Hypothalamus (tissue), 51 donors: ENCODE data around the gene FHOD3.
"Not testable (repeated sequence)": the region's sequence is repeated elsewhere in the genome, so short reads cannot be mapped to it uniquely, and the experiment has no call there.

ENCODE experiments used
- DNase-seq, 51 donors: peaks; one replicate each; lab custom pipeline; 2025; lab: John Stamatoyannopoulos, UW

FHOD3 gene

GRCh38 chr18:36348331-36348730 lies 50.8 kb downstream of the FHOD3 start:
- no peak for DNase-seq

GRCh38 chr18:36348971-36349417 lies 51.5 kb downstream of the FHOD3 start:
- DNase-seq = no peak

DNA sequence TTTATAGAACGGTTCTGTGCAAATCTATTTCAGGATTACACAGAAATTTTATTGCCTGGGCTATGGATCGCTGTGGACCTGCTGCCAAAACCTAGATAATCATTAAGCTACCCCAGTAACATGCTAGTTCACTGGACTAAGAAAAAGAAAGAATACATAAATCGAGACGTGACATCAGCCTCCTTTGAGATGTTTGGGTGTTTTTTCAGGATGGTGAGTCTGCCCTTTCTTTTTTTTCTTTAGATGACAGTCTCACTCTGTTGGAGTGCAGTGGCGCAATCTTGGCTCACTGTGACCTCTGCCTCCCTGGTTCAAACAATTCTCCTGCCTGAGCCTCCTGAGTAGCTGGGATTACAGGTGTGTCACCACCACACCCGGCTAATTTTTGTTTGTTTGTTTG lies 52.0 kb downstream of the FHOD3 start:
- DNase-seq = no peak

DNA sequence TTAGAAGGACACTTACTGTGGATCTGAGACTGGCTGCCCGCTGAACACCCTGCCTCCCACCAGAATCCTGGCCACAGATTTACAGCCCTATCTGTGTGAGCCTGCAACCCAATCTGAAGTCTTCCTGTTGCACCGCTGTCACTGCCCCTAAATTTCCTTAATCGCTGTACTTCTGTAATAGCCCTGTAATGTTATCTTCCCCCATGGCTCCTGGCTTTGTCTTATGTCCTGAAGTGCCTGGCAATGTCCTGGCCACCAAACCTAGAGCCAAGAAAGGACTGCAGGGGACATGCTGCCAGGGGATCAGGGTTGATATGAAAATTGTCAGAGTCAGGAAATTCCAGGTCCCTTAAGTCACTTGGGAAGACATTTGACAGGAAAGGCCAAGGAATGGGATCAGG lies 52.7 kb downstream of the FHOD3 start:
- DNase-seq = no peak

GRCh38 chr18:36350839-36351469 lies 53.4 kb downstream of the FHOD3 start:
- no peak for DNase-seq

- peak in 5 of 51 donors; percentile 4 to 50 (median 12) for DNase-seq
Measured at GRCh38 chr18:36352384-36352783, 54.9 kb downstream of the FHOD3 start.

- peak in 1 of 51 donors; percentile 17 for DNase-seq
Measured at GRCh38 chr18:36354989-36355388, 57.5 kb downstream of the FHOD3 start.

DNA sequence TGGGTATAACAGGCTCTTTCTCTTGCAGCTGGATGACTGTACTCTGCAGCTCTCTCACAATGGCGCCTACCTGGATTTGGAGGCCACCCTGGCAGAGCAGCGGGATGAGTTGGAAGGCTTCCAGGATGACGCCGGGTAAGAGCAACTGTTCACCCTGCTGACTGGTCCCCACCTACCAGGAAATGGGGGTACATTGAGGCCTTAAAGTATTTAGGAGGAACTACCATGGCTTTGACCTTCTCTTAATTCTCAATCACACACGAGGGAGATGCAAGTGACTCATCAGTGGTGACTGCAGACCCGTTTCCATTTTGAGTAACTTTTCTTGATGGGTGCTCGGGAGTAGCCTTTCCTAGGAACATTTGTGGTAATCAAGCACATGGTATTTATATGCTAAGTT lies 58.0 kb downstream of the FHOD3 start:
- no peak for DNase-seq

- DNase-seq = not testable (repeated sequence)
Measured at GRCh38 chr18:36356741-36357140, 59.2 kb downstream of the FHOD3 start.

DNA sequence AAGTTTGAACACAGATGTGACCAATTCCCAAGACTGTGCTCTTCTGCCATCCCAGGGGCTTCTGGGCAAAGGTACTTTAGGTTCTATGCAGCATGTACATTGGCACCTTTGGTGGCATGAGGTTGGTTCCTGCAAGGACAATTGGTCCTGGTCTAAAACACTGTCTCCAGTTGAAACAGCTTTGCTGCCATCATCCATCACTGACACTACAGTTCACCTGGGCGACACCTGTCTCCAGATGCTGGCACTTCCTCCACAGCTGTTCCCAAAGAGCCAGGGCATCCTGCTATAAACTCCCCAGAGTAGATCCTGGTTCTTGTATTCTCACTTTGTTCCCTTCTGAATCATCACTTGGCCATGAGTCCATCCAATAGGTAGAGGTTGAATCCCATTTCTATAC lies 60.6 kb downstream of the FHOD3 start:
- DNase-seq = no peak

DNA sequence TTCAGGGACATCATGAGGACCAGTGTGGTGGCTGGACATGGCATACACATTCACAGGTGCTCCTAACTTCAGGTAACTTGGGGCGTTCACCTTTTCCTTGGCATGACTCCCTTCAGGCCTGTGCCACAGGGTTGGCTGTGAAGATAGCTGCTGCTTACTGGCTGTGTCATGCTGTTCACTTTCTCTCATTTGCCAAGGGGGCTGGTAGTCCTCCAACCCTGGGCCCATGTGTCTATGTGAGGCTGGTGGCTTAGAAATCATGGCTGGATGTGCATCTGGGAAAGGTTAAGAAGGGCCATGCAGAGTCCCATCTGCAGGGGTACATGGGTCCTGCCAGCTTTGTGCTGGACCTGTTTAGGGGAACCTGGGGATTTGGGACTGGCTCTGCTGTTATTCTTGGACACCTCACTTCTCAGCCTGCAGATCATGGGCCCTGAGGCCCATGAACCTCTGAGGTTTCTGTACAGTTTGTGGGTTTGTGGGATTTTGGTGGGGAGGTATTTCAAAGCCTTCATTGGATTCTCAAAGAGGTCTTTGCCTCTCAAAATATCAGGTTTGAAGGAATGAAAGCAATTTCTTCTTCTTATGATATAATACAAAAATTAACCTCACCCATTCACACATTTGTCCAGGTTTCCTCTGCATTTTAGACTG lies 62.9 kb downstream of the FHOD3 start:
- DNase-seq = no peak

DNA sequence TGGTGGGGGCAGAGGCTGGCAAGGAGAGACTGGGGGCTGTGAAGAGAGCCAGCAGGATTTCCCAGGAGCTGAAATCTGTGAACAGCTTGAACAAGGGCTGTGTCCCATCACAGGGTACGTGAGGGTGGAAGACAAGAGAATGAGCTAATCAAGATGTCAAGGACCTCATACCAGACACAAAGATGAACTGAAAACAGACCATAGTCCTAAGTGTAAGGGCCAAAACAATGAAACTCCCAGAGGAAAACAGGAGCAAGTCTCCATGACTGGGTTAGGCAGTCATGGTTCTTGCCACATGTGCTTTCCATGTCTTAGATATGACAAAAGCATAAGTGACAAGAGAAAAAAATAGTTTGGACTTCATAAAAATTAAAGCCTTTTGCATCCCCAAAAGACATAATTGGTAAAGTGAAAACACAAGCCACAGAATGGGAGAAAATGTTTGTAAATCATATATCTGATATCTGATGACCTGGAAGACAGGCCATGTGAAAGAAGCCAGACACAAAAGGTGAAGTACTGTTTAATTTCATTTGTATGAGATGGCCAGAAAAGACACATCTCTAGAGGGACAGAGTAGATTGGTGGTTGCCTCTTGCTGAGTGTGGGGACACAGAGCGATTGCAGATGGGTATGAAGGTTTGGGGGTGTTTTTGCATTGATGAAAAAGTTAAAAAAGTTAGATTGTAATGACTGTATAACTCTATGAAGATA lies 67.6 kb downstream of the FHOD3 start:
- no peak for DNase-seq

DNA sequence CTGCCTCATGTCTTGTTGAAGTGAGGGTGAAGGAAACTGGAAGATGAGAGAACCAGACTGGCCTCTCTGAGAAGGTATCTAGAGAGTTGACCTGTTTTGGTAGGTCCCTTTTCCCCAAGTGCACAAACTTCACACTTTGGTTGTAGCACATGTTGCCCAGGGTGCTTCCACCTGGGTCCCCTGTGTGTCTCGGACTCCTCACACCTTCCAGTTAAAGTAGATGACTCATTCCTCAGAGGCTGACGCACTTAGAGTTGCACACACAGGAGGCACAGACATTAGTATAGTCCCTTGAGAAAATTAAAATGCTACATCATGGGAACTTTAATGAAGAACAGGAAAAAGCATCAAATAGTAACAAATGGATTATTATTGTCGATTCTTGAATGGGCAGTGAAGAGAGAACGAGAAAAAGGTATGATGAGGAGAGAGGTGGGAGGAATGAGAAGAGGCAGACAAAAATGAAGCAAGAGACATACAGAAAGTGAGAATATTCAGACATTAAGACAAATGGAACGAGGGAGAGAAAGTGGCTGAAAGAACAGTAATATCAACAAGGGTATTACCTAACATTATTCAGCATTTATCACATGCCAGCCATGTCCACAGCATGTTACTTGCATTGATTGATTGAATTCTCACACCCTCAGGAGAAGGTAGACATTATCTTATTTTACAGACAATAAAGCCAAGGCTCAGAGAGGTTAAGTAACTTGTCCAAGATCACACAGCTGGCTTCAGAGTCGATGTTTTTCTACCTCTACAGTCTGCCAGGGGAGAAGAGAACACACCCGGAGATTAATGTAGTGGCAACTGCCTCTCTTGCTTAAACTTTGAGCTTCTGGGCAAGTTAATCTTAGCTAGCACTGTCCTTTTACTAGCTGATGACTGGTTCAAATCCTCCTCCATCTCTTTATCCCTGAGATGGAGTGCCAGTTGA lies 68.6 kb downstream of the FHOD3 start:
- DNase-seq = no peak

DNA sequence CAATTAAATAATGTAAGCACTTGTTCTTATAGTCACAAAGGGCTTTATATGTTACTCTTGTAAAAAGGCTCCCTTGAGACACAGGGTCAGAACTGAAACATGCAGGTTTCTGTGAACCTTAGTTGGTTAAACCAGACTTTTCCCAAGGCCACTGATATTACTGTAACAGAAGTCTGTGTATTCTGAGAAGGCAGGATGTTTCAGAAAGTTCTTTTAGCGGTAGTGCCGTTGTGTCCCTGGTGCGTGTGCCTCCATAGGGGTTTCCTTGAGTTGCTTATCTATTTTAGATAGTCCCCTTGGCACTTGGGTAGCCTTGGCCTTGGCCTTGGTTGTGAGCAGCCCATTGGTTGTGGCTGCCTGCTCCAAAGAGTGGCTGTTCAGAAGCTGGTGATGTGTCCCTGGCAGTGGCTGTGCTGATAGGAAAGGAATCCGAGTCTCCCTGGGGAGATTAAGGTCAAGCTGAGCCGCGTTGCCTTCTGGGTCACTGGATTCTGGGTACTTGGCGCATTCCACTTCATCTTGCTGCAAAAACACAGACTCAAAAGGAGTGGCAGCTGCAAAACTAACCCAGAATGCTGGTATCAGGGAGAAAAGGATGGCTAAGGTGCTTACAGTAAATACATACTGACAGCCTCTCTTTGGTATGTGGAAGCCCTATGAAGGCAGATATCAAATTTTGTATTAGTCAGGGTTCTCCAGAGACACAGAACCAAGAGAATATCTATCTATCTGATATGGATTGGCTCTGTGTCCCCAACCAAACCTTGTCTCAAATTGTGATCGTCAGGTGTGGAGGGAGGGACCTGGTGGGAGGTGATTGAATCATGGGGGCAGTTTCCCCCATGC lies 69.7 kb downstream of the FHOD3 start:
- DNase-seq = no peak

DNA sequence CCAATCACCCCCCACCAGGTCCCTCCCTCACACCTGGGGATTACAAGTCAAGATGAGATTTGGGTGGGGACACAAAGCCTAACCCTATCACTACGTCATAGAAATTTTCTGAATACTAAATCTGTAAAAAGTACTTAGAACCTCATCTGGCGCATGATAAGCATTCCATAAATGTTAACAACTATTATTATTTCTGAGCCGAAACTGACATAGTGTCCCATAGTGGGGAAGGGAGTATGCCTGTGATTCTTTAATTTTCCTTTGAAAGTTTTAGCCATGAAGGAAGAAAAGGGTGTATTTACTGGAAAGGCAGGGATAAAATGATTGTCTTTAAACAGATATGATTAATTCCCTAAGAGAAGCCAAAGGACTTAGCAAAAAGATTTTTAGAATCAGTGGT lies 71.4 kb downstream of the FHOD3 start:
- DNase-seq = no peak

DNA sequence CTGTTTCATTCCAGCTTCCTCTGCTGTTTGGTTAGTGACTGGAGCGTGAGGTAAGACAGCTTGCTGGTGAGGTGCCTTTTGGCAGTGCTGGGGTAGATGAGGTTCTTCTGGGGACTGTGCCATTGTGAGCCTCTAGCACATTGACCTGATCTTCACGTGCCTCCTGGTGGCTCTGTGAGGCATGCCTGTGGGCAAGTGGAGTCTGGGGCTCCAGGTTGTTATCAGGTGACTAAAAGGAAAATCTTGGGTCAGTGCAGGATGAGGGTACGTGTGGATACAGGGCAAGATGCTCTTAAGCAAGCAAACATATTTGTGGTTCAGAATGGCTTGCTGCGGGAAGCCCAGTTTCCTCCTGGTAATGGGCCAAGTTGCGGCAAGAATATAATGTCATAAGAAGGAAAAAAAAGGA lies 75.4 kb downstream of the FHOD3 start:
- no peak for DNase-seq

DNA sequence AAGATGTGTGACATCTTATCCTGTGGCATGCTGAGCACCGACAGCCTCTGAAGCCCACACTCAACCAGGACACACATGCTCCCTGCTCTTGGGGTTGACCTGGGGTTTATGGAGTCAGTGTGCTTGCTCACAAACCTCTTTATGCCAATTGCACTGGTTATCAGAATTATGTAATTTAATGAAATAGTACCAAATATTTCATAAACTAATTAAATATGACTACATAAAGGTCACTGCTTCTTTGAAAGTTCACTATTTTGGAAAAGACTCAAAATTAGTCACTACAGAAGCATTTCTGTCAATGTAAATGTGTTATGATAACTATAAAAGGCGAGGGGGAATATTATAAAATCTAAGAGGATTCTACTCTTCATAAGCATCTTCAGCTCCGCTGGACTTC lies 76.7 kb downstream of the FHOD3 start:
- no peak for DNase-seq

- DNase-seq = no peak
Measured at GRCh38 chr18:36375118-36375517, 77.6 kb downstream of the FHOD3 start.

DNA sequence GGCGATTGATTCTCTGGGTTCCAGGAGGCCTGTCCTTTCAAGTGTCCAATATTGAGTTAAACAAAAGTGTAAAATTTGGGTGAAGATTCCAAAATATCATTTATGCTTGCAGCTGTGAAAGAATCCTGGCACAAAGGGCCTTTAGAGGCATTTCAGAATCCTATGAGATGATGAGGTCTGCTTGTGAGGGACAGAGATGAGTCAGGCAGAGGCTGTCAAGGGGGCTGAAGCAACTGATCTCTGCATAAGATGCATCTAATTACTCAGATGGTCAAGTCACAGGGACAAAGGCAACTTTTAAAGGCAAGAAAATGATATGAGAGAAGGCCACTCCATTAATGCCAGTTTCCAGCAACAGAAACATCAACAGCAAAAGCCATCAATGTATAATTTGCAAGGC lies 78.8 kb downstream of the FHOD3 start:
- DNase-seq = no peak

- DNase-seq = no peak
Measured at GRCh38 chr18:36377626-36378025, 80.1 kb downstream of the FHOD3 start.
